Stimulated activated CD4-positive, alpha-beta T cell treated with anti-CD3 and anti-CD28 coated beads, Interleukin-1b, Interleukin-23, amount 100 ng/mL, for 24 hours (primary cell): ENCODE results near the gene DIPK1C.

Source experiments
- DNase-seq, 4 experiments: peaks; one replicate each; pipeline ENCODE4 v3.0.0-alpha.2; 2020; ENCODE audit warnings: low read depth in 4 of 4, low spot score in 1 of 4

DIPK1C gene

GRCh38 chr18:74422541-74422940 lies 34.6 kb downstream of the DIPK1C start:
- DNase-seq = no peak

DNA sequence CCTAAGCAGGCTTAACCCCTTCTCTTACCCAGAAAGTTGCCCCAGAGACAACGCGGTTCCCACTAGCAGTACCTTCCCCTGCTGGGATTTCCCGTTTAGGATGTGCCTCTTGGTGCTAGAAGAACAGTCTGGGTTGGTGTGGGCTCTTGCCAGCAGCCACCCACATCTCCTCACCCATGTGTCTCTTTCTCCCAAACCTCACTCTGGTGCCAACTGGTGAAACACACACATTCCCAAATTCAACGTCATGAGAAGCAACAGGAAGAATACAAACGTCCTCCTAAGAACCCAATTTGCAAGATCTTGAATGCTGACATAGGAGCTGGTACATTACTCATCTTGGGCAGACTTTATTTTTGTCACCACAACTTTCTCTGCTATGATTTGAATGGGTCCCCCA lies 36.2 kb downstream of the DIPK1C start:
- no peak for DNase-seq

DNA sequence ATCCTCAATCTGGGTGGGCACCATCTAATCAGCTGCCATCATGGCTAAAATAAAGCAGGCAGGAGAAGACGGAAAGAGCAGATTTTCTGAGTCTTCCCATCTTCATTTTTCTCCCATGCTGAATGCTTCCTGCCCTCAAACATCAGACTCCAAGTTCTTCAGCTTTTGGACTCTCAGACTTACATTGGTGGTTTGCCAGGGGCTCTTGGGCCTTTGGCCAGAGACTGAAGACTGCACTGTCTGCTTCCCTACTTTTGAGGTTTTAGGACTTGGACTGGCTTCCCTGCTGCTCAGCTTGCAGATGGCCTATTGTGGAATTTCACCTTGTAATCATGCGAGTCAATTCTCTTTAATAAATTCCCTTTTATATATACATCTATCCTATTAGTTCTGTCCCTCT lies 36.6 kb downstream of the DIPK1C start:
- DNase-seq = no peak

GRCh38 chr18:74419761-74420160 lies 37.3 kb downstream of the DIPK1C start:
- DNase-seq = no peak

GRCh38 chr18:74418023-74418422 lies 39.1 kb downstream of the DIPK1C start:
- DNase-seq = no peak

- no peak for DNase-seq
These were observed 41.0 kb downstream of the DIPK1C start for GRCh38 chr18:74416124-74416523.

DNA sequence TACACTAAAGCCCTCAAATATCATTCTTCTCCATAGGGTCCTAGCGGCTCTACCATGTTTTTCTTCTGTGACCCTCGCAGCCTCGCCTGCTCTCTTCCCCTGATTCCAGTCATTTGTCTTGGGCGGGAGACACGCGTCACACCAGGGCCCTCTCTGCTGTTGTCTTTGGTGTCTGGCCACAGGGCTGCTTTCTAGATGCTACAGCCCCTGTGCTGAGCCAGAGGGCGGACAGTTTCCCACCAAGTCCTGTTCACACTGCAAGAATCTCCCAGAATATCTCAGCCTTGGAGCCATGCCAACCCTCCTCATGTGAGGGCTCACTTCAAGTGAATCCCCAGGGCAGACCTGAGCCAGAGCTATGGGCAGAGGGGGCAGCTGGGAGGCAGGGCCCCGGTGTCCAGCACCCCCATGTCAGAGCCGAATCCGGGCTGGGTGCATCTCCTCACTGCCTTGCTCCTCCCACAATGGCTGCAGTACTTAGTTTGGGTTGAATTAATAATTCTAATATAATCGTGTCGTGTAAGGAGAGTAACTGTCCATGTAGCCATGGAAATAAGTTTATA lies 42.1 kb downstream of the DIPK1C start:
- DNase-seq = no peak

DNA sequence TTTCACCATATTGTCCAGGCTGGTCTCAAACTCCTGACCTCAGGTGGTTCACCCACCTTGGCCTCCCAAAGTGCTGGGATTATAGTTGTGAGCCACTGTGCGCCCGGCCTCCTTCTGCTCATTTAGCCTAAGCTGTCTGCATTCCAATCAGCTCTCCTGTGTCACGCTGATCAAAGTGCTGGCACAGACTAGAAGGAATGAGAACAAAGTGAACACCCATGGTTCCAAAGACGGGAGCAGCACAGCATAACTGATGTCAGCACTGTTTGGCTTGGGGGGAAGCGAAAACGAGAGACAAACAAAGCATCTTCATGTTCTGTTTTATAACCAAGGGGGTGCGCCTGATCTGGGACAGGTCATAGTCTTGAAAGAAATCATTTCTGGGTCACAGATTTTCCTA lies 43.3 kb downstream of the DIPK1C start:
- DNase-seq = no peak

DNA sequence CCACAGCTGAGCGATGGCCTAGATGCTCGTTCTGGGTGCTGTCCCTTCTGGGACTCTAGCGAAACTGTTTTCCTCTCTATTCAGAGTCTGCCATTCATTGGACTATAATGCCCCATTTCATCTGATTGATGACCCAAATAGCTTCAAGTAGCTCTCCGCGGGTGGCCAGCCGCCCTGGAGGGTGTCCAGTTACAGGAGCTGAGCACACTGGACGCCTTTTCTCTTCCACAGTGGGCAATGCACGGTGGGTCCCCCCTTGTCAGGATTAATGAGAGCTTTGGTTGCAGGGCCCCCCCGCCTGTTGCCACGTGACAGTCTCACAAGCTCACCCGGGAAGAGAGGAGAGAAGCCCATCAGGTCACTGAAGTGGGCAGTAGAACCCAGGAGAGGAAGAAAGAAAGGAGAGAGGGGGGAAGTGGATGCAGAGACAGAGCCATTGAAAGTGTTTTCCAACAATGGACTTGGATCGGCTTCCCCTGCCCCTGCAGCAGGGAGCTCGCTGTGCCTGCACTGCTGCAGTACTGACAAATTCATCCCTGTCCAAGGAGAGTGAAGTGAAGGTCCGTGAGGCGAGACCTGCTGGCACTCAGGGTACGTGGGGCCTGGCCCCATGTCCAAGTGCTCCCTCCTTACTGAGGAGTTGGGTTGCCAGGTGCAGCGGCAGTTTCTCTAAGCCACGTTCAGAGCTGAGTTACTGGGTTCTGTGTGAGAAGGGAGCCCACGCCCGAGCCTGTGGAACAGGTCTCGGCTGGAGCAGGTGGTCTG lies 44.8 kb downstream of the DIPK1C start:
- DNase-seq = no peak

DNA sequence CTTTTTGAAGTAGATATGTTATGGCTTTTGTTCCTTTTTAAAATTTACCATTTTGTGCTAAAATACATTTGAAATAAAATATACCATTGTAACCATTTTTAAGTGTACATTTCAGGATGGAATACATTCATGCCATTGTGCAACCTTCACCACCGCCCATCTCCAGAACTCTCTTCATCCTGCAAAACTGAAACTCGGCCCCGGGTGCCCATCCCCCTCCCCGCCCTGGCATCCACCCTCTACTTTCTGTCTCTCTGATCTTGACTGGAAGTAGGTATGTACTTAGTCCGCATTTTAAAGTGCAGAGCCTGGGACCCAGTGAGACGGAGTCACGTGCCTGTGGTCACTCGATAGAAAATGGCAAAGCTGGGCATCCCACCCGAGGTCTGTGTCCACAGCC lies 45.6 kb downstream of the DIPK1C start:
- DNase-seq = no peak

DNA sequence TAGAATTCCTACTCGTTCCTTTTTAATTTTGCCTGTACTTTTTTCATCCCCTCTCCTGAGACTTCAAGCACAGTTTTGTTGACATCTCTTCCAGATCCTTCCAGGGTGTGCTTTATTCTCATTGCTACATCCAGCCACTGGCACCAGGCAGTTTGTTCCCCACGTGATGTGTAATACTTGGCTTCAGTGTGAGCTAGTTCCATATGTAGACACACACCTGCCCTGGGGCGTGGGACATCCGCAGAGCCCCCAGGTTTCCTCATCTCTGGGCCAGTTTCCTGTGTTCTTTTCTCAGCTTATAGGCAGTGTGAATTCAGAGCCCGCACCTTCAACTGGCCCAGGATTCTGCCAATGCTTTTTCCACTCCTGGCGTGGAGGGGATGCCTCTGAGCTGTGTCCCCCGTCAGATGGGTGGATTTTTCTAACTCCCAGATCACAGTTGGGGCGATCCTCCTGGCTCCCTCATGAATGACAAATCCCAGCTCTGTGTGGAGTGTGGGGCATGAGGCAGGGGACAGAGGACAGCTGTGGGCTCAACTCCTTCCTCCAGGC lies 46.6 kb downstream of the DIPK1C start:
- no peak for DNase-seq

DNA sequence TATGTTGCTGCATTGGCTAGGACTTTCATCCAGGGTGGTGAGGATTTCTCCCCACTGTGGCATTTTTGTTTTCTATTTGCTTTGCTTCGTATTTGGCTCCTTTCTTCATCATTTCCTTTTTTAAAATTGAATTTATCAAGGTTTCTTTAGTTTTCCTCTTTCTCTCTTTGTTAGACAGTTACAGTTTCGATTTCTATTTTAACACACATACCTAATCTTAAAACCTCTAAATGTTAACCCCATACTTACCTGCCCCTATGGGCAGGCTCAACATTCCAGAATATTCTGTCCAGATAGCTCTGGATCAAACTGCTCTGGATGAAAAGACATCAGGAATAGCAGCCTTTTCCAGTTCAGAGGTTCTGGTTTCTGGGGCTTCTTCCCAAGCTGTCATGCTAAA lies 49.2 kb downstream of the DIPK1C start:
- DNase-seq = no peak

GRCh38 chr18:74402806-74403433 lies 54.2 kb downstream of the DIPK1C start:
- no peak for DNase-seq

GRCh38 chr18:74400813-74401212 lies 56.3 kb downstream of the DIPK1C start:
- DNase-seq = no peak

DNA sequence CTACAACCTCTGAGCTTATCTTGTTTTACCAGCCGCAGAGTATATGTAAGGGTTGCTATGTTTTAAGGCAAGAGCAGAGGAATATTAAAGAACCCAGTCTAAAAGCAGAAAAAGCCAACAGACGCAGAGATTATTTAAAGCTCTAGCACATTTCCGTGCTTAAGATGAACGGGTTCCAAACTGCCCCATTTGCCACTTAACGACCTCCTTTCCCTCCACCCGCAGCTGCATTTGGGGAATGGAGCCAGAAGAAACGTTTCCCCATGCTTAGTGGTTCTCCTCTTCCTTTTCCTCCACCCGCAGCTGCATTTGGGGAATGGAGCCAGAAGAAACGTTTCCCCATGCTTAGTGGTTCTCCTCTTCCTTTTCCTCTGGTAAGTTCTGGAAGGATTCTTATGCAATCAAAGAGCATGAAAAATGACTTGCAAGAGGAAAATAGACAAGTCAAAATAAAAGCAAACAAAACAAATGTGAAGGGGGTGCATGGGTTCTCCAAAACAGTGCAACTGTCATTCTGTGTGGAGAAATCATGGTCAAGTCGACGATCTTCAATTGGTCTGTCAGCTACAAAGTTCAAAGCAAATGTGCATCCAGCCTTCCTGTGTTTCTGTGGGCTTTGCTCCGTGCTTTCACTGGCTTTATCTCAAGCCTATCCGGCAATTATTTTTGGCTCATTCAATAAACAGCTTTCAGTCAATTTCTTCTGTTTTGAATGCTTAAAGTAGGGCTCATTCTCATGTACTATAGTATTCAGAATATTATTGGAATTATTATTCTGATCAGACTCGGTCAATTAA lies 57.8 kb downstream of the DIPK1C start:
- DNase-seq = no peak

GRCh38 chr18:74397572-74397971 lies 59.5 kb downstream of the DIPK1C start:
- DNase-seq = no peak

- no peak for DNase-seq
These were observed 60.6 kb downstream of the DIPK1C start for GRCh38 chr18:74396171-74397169.

- no peak for DNase-seq
These were observed 61.4 kb downstream of the DIPK1C start for GRCh38 chr18:74395648-74396154.

DNA sequence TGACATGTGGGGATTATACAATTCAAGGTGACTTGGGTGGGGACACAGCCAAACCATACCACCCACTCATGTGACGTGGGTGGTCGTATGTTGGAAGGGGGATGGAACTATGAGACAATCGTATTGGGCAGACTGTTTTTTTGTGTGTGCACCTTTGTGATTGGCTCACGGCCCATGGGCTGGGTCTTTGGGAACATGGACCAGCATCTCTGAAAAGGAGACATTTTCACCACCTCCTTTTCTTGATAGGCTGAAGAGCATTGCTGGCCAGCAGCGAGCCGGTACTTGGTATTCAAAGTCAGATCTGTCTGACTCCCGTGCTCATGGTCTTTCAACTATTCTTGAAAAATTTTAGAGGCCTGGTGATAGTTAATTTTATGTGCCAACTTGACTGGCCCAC lies 62.1 kb downstream of the DIPK1C start:
- no peak for DNase-seq

- DNase-seq = no peak
These were observed 64.8 kb downstream of the DIPK1C start for GRCh38 chr18:74392323-74392722.
